ENCODE measurements around the gene LDHD.
A peak's percentile ranks its signal among the peaks of the same experiment; 100 is the strongest.
"Not testable (repeated sequence)": the region's sequence is repeated elsewhere in the genome, so short reads cannot be mapped to it uniquely, and the experiment has no call there.

Gene LDHD

DNA sequence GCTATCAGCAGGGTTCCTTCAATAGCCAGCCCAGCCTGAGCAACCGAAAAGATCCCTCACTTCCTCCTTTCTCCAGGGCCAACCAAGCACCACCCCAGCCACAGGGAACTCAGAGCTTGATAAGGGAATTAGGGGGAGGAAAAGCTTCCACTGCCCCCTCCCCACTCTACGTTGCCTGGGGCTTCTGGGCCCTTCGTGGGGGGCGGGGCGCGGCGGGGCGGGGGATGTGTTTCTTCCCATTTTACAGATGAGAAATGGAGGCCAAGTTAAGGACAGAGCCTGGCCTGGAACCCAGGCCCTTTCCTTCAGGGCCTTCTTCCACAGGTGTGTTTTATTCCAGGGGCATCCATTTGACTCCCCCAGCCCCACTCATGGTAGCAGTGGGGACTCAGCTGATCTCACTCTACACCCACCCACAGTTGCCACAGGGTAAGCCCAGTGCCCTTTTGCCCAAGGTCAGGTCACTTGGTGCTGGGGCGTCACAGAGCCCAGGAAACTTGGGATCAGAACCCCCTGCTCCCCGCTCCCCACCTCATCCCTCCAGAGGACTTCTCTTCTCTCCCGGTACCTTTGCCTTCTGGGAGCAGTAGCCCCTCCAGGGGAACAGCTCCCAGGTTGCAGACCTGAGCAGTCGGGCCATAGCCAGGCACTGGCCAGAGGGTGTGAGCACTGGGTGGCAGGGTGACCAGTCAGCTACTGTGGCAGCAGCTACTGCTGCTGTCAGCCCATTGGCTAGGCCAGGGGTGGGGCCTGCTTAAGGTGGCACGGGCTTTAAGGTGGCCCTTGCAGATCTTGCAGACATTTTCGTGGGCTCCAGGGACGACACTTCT is at the start of gene LDHD:
Gene LDHD (minus strand): TSS at position 700 of the 830 bp plus-strand sequence. CDS start 60 bp downstream, at position 640.
- DNase-seq: no peak

DNA sequence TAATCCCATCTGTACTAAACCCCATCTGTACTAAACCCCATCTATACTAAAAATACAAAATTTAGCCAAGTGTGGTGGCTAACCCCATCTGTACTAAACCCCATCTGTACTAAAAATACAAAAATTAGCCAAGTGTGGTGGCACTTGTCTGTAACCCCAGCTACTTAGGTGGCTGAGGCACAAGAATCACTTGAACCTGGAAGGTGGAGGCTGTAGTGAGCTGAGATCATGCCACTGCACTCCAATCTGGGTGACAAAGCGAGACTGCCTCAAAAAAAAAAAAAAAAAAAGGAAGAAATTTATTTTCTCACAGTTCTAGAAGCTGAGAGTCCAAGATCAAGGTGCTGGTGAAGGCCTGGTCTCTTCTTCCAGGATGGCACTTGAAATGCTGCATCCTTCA is 43.8 kb upstream of the LDHD start:
- no peak for DNase-seq

GRCh38 chr16:75152635-75153034 is 36.1 kb upstream of the LDHD start:
- DNase-seq: no peak

DNA sequence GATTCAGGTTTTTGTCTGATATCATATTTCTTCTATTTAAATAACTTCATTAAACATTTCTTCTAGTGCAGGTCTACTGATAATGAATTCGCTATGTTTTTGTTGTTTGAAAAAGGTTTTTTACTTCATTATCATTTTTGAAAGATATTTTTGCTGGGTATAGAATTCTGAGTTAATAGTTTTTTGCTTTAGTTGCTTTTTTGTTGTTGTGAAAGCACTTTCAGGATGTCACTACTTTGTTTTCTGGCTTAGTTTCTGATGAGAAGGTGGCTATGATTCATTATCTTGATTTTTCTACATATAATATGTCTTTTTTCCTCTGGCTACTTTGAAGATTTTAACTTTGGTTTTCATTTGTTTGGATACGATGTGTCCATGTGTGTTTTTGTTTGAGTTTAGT is 35.2 kb upstream of the LDHD start:
- no peak for DNase-seq

DNA sequence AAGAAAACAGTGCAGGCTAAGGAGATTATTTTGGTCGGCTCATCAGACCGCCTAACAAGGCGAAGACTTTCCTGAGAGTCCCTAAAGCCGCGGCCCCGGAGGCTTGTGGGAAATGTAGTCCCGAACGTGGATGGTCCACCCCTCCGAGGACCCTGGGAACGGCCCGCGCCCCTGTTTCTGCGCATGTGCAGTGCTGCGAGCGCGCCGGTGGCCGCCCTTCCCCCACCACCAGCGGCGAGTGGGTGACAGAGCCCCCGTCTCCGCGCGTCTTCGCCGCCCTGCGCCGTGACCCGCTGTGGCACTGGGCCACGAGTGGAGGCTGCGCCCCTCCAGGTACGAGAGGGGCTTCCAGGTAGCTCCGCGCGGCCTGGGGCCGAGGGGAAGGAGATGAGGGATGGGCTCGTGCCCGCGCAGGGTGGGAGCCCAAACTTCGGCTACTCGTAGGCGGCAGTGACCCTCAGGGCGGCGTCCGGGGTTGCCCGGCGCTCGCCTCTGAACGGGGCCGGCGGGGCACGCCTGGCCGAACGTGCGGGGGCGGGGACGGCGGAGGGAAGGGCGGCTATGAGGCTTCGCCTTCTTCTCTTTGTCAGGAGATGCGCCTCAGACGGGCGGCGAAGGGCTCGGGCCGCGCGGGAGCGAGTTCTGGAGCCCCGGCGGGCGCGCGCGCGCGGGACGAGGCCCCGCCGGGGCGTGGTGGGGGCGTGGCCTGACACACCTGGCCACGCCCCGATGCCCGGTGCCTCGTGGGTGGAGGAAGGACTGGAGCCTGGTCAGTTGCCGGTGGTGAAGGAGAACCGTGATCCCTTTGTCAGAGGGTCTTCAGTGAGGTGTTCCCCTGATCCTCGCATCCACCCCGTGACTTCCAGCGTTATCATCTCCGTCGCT is 32.0 kb upstream of the LDHD start, which contains the start of gene ZFP1:
Gene ZFP1 (plus strand): TSS at position 214 of the 885 bp plus-strand sequence. CDS start 4,428 bp downstream, outside the sequence.
- peak; percentile 74 for DNase-seq

DNA sequence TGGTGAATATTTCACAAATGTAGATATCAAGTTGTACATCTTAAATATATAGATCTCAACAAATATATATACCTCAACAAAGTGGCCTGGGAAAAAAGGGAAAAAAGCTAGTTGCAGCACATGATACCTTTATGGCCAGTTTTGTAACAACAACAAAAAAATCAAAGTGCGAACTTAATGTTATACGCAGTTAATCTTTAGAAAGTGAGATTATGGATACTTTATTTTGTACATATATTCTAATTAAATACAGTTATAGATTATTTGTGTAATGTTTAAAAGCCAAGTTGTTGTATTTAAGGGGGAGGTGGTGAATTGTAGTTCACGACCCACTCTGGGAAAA is 31.4 kb upstream of the LDHD start:
- DNase-seq: no peak

- no peak for DNase-seq
Observed at GRCh38 chr16:75143941-75144340, 27.4 kb upstream of the LDHD start.

DNA sequence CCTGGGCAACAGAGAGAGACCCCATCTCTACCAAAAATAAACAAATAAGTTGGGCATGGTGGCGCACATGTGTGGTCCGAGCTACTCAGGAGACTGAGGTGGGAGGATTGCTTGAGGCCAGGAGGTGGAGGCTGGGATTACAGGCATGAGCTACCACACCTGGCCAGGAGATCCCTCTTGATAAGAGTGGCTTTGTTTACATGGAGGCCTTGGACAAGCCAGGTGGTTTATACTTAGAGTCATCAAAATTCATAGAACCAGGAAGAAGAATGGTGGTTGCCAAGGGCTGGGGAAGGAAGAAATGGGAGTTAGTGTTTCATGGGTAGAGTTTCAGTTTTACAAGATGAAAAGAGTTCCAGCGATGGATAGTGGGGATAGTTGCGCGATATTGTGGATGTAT is 22.9 kb upstream of the LDHD start:
- no peak for DNase-seq

GRCh38 chr16:75138636-75139035 is 22.1 kb upstream of the LDHD start:
- no peak for DNase-seq

GRCh38 chr16:75138233-75138632 is 21.7 kb upstream of the LDHD start:
- no peak for DNase-seq

- DNase-seq: no peak
Observed at GRCh38 chr16:75131081-75131480, 14.5 kb upstream of the LDHD start.

- no peak for DNase-seq
Observed at GRCh38 chr16:75130150-75130771, 13.7 kb upstream of the LDHD start.

- DNase-seq: not testable (repeated sequence)
Observed at GRCh38 chr16:75129421-75130149, 13.0 kb upstream of the LDHD start.

- no peak for DNase-seq
Observed at GRCh38 chr16:75127713-75128415, 11.3 kb upstream of the LDHD start.

GRCh38 chr16:75122609-75123008 is 6.0 kb upstream of the LDHD start:
- DNase-seq: no peak

DNA sequence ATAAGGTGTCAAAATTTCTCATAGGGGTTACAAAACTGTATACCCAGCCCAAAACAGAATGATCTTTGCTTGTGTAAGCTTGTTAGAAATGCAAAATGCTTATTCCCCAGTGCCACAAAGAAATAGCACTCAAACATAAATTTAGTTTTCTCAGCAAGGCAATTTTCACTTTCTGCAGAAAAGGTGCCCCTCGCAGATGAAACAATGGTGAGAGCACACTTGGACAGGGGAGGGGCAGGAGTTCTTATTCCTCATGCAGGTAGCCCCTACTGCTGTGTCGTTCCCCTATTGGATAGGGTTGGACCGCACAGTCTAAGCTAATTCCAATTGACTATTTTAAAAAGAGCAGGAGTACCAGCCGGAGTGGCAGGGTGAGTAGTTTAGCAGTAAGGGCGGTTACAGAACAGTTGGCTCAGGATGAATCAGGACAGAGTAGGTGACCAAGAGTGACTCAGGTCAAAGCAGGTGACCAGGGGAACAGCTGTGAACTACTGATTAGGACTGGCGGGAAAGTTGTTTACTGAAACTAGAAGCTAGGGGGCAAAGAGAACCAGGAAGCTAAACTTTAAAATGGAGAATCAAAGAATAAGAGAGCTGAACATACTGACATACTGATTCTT is 5.5 kb upstream of the LDHD start:
- no peak for DNase-seq

GRCh38 chr16:75120253-75120652 is 3.7 kb upstream of the LDHD start:
- no peak for DNase-seq

DNA sequence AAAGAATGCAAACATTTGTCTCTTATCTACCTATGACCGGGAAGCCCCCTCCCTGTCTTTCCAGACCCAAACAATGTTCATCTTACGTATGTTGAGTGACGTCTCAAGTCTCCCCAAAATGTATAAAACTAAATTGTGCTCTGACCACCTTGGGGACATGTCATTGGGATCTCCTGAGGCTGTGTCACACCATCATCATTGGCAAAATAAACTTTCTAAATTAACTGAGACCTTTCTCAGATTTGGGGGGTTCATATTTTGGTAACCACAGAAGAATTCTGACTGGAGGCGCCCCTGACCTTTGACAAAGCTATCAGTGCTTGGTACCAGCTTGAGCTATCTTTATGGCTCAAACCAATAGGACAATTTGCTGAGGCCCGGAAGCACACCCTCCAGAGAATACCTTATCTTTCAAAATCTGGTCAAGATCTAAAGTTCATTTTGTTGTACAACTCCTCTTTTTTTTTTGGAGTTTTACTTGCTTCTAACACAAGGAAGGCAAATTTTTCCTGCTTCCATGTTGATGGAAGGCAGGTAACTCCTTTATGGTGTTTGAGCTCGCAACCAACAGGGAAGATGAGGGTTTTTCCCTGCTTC is 2.5 kb upstream of the LDHD start:
- DNase-seq: no peak

- DNase-seq: no peak
Observed at GRCh38 chr16:75116911-75117245, 298 bp upstream of the LDHD start.

DNA sequence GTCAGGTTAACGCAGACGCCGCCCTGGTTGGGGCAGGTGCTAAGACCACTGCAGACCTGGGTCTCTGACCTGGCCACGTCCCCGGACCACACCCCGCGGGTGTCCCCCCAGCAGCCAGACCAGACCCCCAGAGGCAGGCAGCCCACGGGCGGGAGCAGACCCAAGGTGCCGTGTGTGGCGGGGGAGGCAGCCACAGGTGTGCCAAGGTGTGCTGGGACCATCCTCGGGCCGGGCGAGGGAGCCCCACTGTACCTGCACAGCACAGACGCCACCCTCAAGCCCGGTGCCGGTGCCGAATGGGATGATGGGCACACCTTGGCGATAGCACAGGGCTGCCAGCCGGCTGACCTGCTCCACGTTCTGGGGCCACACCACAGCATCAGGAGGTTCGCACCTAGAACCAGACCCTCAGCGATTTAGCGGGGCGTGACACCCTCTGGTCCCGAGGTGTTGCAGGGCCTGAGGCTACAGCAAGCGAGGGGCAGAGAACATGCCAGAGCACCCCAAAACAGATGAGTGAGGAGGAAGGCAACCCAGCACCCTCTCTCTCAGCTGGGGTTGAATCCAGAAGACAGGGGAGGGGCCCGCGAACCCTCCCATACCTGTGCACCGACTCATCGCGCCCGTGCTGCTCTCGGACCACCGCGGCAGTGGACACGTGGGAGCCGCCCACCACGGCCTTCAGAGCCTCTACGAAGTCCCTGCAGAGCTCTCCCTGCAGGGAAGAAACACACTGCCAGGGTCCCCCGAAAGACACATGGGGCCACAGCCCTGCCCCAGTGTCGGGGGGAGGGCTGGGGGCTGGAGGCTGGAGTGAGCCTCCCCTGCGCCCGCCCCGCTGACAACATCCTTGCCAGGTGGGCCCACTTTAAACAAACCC is 1.4 kb downstream of the LDHD start:
- no peak for DNase-seq

Data from GF-D8 (cell line).